LNCaP clone FGC (cell line): ENCODE results near the gene GEMIN5.

Source experiments
- DNase-seq: peaks from one replicate; pipeline ENCODE4 v3.0.0-alpha.2; 2011; ENCODE audit warnings: low read depth
- H3K4me3 ChIP-seq: 2 replicates; pipeline ENCODE4 v1.5.1; 2011; ENCODE audit warnings: mild to moderate bottlenecking, low read depth, low read length, control low read depth
- CTCF ChIP-seq: IDR thresholded peaks from 2 replicates; pipeline ENCODE4 v1.5.1; 2012; ENCODE audit warnings: mild to moderate bottlenecking; ENCODE audit not compliant: control insufficient read depth, insufficient read depth; ENCODE audit errors: extremely low read depth

The GEMIN5 gene

GRCh38 chr5:154858972-154859871 lies 78.8 kb downstream of the GEMIN5 start:
- TF ChIP-seq CTCF = no peak
- peak overlapping the region; percentile 68 for H3K4me3 ChIP-seq
- no peak for DNase-seq

GRCh38 chr5:154858297-154858971 lies 79.6 kb downstream of the GEMIN5 start, which contains the start of gene CNOT8:
TSS of gene CNOT8 (plus strand) at chr5:154858627. CDS start at chr5:154863279, 4,652 bp downstream.
- no peak for TF ChIP-seq CTCF
- peak; percentile 82 for DNase-seq
- H3K4me3 ChIP-seq = peak within 1 kb of the TSS; percentile 68

- TF ChIP-seq CTCF = no peak
- H3K4me3 ChIP-seq = peak overlapping the region; percentile 68
- peak; percentile 81 for DNase-seq
Observed at GRCh38 chr5:154857530-154858296, 80.3 kb downstream of the GEMIN5 start.

- no peak overlapping the region for H3K4me3 ChIP-seq
- DNase-seq = no peak
- no peak for TF ChIP-seq CTCF
Observed at GRCh38 chr5:154851351-154851750, 86.7 kb downstream of the GEMIN5 start.

- no peak for TF ChIP-seq CTCF
- H3K4me3 ChIP-seq = no peak within 1 kb of the TSS
- DNase-seq = no peak
Observed at GRCh38 chr5:154850255-154851062, 87.6 kb downstream of the GEMIN5 start, which contains the start of gene FAXDC2. TSS of gene FAXDC2 (minus strand) at chr5:154850603. CDS start at chr5:154838178, 12,425 bp downstream.

GRCh38 chr5:154849791-154850201 lies 88.2 kb downstream of the GEMIN5 start:
- H3K4me3 ChIP-seq = no peak overlapping the region
- no peak for DNase-seq

More at GRCh38 chr5:154849791-154850201, 88.2 kb downstream of the GEMIN5 start:
- no peak for TF ChIP-seq CTCF
